BJ (cell line): ENCODE measurements around the gene ZNF528. TPM values are rescaled to one million over a fixed set of nuclear protein-coding genes. Genes with fewer than 3 reads are reported as not detected.
A peak's percentile ranks its signal among the peaks of the same experiment; 100 is the strongest.

Source experiments
- CTCF ChIA-PET: fragments of 350-600 bp; formaldehyde crosslinking; extraction: SDS; loops from one replicate; lab custom pipeline; 2021; ENCODE audit warnings: antibody characterized with exemption, inconsistent platforms; lab: Yijun Ruan, JAX
- POLR2A ChIA-PET: fragments of 300-600 bp; sonication (Branson Sonifier 250); formaldehyde crosslinking; extraction: SDS; loops from one replicate; lab custom pipeline; 2021; ENCODE audit warnings: antibody characterized with exemption; lab: Charles Lee
- DNase-seq: peaks from one replicate; pipeline ENCODE4 v3.0.0-alpha.2; 2011; ENCODE audit warnings: low read depth
- H3K27me3 ChIP-seq: 2 replicates; pipeline ENCODE4 v1.6.0; 2011; ENCODE audit warnings: low read length; ENCODE audit not compliant: control insufficient read depth, insufficient read depth
- H3K36me3 ChIP-seq: 2 replicates; pipeline ENCODE4 v1.5.1; 2011; ENCODE audit warnings: low read length; ENCODE audit not compliant: control insufficient read depth, insufficient read depth
- H3K4me3 ChIP-seq: 2 replicates; pipeline ENCODE4 v1.5.1; 2011; ENCODE audit warnings: low read depth, mild to moderate bottlenecking, control low read depth, low read length
- CTCF ChIP-seq: IDR thresholded peaks from 2 replicates; pipeline ENCODE4 v1.5.1; 2011; ENCODE audit warnings: low read depth, mild to moderate bottlenecking, control low read depth, inconsistent platforms, low read length, moderate library complexity; ENCODE audit not compliant: insufficient read depth
- polyA plus RNA-seq: library from polyadenylated mRNA; depleted of rRNA; stranded (reverse); fragments of >200 nt; gene quantifications from 2 replicates; pipeline ENCODE4 v1.2.3, GENCODE V29; 2011

Gene ZNF528
- polyA plus RNA-seq, 1 experiment = 12.1 TPM

DNA sequence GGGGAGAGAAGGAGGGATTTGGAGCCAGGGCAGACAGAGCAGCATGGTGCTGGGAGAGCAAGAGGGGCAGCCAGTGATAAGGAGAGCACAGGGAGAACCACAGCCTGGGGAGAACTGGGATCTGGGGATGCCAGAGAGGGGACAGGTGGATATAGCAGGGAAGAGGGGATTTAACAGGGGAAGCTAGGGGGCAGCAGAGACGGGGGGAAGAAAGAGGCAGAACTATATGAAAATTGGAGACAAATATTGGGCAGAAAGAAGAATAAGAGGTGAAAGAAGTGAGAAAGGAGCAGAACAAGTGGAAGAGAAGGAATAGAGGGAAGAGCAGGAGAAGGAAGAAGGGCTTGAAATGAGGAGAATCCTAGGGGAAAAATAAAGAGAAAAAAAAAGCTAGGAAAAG, 6.5 kb upstream of the ZNF528 start:
- Histone ChIP-seq H3K36me3 (peaks cover 7% of the 10 kb centered on the region; the same call in 1 of the 2 replicates), H3K4me3 (no peak overlapping the region), H3K27me3 (no peaks in the 10 kb centered on the region)
- POLR2A ChIA-PET = no interaction called here
- TF ChIP-seq CTCF = no peak
- CTCF ChIA-PET = no interaction called here
- DNase-seq = no peak

DNA sequence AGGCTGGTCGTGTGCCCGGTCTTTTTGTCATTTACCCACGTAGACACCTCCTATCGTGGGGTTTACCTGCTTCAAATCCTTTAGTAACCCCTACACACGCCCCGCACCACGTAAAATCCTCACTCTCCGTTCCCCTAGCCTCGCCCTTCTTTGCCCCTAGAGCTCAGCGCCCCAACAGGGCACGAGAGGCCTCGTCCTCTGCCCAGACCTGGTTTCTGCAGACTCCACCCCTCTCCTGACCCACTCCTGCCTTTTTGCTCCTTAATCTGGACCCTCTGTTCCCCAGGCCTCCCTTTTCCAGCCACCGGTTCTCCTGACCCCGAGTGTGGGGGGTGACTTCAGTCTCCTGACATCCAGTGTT, 412 bp downstream of the ZNF528 start:
- Histone ChIP-seq H3K36me3 (peaks cover 9% of the 10 kb centered on the region; the same call in 1 of the 2 replicates), H3K27me3 (no peaks in the 10 kb centered on the region), H3K4me3 (peak overlapping the region; percentile 72)
- ChIA-PET CTCF (interaction anchor here (0.5 kb wide), 1 partner anchor 11 kb away, joined by 3 read pairs; no protein-coding TSS in a partner anchor), POLR2A (no interaction called here)
- TF ChIP-seq CTCF = no peak
- DNase-seq = no peak

DNA sequence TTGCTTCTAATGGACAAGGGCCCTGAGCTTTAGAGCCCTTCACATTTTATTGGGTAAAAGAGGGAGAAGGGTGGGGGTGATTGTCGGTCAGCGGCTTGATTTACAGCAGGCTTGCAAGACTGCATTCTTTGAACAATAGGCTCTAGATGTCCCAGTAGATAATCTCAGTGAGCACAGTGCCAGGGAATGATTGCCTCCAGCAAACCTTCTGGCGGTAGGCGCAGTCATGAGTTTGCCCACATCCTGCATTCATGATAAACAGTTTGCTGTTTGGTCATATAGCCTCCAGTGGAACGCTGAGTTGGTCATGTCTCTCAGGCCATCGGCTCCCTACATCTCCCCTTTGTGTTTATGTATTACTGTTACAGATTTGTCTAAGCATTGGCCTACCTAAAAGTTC, 12.6 kb downstream of the ZNF528 start:
- Histone ChIP-seq H3K27me3 (no peaks in the 10 kb centered on the region), H3K4me3 (no peak overlapping the region), H3K36me3 (peaks cover 13% of the 10 kb centered on the region)
- CTCF ChIA-PET = no interaction called here
- no peak for TF ChIP-seq CTCF
- POLR2A ChIA-PET = no interaction called here
- no peak for DNase-seq

DNA sequence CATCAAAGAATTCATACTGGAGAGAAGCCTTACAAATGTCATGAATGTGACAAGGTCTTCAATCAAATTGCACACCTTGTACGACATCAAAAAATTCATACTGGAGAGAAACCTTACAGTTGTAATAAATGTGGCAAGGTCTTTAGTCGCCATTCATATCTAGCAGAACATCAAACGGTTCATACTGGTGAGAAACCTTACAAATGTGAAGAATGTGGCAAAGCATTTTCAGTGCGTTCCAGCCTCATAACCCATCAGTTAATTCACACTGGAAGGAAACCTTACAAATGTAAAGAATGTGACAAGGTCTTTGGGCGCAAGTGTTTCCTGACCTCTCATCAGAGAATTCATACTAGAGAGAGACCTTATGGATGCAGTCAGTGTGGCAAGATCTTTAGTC, 18.1 kb downstream of the ZNF528 start:
- TF ChIP-seq CTCF = no peak
- Histone ChIP-seq H3K27me3 (no peaks in the 10 kb centered on the region), H3K36me3 (no peaks in the 10 kb centered on the region), H3K4me3 (no peak overlapping the region)
- ChIA-PET POLR2A (no interaction called here), CTCF (no interaction called here)
- no peak for DNase-seq

DNA sequence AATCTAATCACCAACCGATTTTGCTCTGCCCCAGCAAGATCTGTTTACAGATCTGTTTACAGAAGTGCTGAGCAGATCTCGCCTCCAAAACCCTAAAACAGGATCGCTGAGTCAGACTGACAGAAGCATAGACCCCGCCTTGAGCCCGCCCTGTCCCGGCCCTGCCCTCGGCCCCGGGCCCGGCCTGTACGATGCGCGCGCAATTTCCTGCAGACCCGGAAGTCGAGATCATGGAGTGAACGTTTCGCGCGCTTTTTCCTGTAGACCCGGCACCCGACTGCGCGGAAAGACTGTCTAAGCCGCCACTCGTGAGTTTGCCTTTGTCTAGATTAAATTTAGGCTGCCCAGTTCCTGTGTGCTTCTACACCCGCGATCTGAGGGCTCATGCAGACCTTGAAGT, 31.3 kb downstream of the ZNF528 start, which contains the start of gene ZNF534:
ZNF534 (plus strand) TSS at position 212 of the 400 bp plus-strand sequence. CDS start 2,327 bp downstream, outside the sequence.
- no peaks in the 10 kb centered on the region for H3K36me3 ChIP-seq
- no peaks in the 10 kb centered on the region for H3K27me3 ChIP-seq
- H3K4me3 ChIP-seq = no peak within 1 kb of the TSS
- ChIA-PET CTCF (no interaction called here), POLR2A (no interaction called here)
- TF ChIP-seq CTCF = no peak
- DNase-seq = no peak
